Measurements from ENCODE around the gene ADGRD1. TPM values are rescaled to one million over a fixed set of nuclear protein-coding genes. Genes with fewer than 3 reads are reported as not detected.

Gene ADGRD1
- total RNA-seq, 8 experiments from 2014 or later = 0.67 to 25.2 (median 2.9) TPM

- Histone ChIP-seq H3K4me1 (replicated peaks in 1 of 2) (peaks cover 31 to 32% of the 10 kb centered on the region in 2 donors), H3K4me3 (no peak overlapping the region), H3K27ac (no peak overlapping the region)
- peak in 2 of 8 experiments; percentile 1 to 2 for ATAC-seq (replicated peaks in 6 of 8)
- WGBS, 10 experiments = 60 to 100% (median 80%) methylated on average over 1 to 9 of the region's 11 CpGs; no CpG with 5 or more reads in 3 of the 10 experiments
- in situ Hi-C loops (cut with MboI; ENCODE audit: low pct_unique_long_range_greater_than_20kb in 2 of 9, low sequenced_read_pairs in 9 of 9, unreplicated experiment in 9 of 9) = no loop called here
These were observed 95.3 kb downstream of the ADGRD1 start for GRCh38 chr12:131049002-131049401.

- no peak overlapping the region for H3K27ac ChIP-seq
These were observed 96.0 kb downstream of the ADGRD1 start for GRCh38 chr12:131049549-131050339.

GRCh38 chr12:131050463-131051154 lies 96.9 kb downstream of the ADGRD1 start:
- no peak overlapping the region for H3K27ac ChIP-seq
- ATAC-seq (replicated peaks in 6 of 8) = no peak
- H3K4me1 ChIP-seq (replicated peaks in 1 of 2) = peaks cover 31 to 32% of the 10 kb centered on the region in 2 donors
- no peak overlapping the region for H3K4me3 ChIP-seq
- WGBS, 10 experiments = 77 to 100% (median 96%) methylated on average over 1 to 9 of the region's 26 CpGs; no CpG with 5 or more reads in 2 of the 10 experiments
- in situ Hi-C loops (cut with MboI; ENCODE audit: low pct_unique_long_range_greater_than_20kb in 2 of 9, low sequenced_read_pairs in 9 of 9, unreplicated experiment in 9 of 9) = no loop called here

More at GRCh38 chr12:131049549-131050339, 96.0 kb downstream of the ADGRD1 start:
- Histone ChIP-seq H3K4me3 (no peak overlapping the region), H3K4me1 (replicated peaks in 1 of 2) (peaks cover 31 to 32% of the 10 kb centered on the region in 2 donors)
- in situ Hi-C loops (cut with MboI; ENCODE audit: low pct_unique_long_range_greater_than_20kb in 2 of 9, low sequenced_read_pairs in 9 of 9, unreplicated experiment in 9 of 9) = no loop called here
- ATAC-seq (replicated peaks in 6 of 8) = peak in 5 of 8 experiments; percentile 23 to 60 (median 46)
- WGBS, 10 experiments = 33 to 100% (median 82%) methylated on average over 1 to 3 of the region's 22 CpGs; no CpG with 5 or more reads in 3 of the 10 experiments

- ATAC-seq (replicated peaks in 6 of 8) = no peak
- 47 to 100% (median 80%) methylated on average over 1 to 4 of the region's 4 CpGs; no CpG with 5 or more reads in 5 of the 10 experiments for WGBS, 10 experiments
- Histone ChIP-seq H3K27ac (no peak overlapping the region), H3K4me1 (replicated peaks in 1 of 2) (peaks cover 31 to 32% of the 10 kb centered on the region in 2 donors), H3K4me3 (no peak overlapping the region)
- in situ Hi-C loops (cut with MboI; ENCODE audit: low pct_unique_long_range_greater_than_20kb in 2 of 9, low sequenced_read_pairs in 9 of 9, unreplicated experiment in 9 of 9) = no loop called here
These were observed 97.4 kb downstream of the ADGRD1 start for GRCh38 chr12:131051155-131051473.

DNA sequence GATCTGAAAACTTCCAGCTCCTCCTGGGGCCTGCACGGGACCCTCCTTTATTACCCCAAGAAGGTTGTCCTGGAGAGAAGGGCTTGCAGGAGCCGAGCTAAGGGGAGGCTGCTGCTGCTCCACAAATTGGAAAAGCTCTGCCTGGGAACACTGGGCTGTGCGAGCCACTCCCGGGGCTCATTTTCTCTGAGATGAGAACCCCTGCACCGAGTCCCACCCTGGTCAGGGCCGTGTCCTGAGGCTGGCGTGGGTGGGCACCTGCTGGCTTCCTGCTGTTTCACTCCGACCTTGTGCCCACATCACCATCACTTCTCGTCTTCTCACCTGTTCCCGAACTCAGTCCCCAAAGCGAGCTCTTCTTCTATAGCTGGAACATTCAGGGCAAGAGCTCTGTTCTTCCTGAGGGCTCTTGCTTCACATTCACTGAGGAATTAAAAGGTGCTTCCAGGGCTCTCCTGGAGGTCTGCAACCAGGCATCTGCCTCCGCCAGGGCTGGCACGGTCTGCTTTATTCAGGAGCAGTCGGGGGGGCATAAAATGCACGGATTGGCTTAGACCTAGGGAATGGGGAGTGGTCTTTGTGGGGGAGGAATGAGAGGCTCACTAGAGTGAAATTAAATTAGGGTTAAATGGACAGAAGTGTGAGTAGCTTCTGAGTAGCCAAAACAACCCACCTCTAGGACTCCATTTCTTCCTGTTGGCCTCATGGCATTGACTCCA lies 98.5 kb downstream of the ADGRD1 start:
- peaks cover 32 to 33% of the 10 kb centered on the region in 2 donors for H3K4me1 ChIP-seq (replicated peaks in 1 of 2)
- H3K27ac ChIP-seq = no peak overlapping the region
- 0 to 92% (median 78%) methylated on average over 1 to 12 of the region's 15 CpGs; no CpG with 5 or more reads in 1 of the 10 experiments for WGBS, 10 experiments
- in situ Hi-C loops (cut with MboI; ENCODE audit: low pct_unique_long_range_greater_than_20kb in 2 of 9, low sequenced_read_pairs in 9 of 9, unreplicated experiment in 9 of 9) = no loop called here
- H3K4me3 ChIP-seq = no peak overlapping the region
- ATAC-seq (replicated peaks in 6 of 8) = no peak

- Histone ChIP-seq H3K4me1 (replicated peaks in 1 of 2) (peaks cover 25 to 30% of the 10 kb centered on the region in 2 donors), H3K27ac (peak overlapping the region in 1 of 2 donors; percentile 41), H3K4me3 (no peak overlapping the region)
- in situ Hi-C loops (cut with MboI; ENCODE audit: low pct_unique_long_range_greater_than_20kb in 2 of 9, low sequenced_read_pairs in 9 of 9, unreplicated experiment in 9 of 9) = no loop called here
- peak in 5 of 8 experiments; percentile 25 to 54 (median 33) for ATAC-seq (replicated peaks in 6 of 8)
- WGBS, 10 experiments = 58 to 100% (median 87%) methylated on average over 1 to 5 of the region's 5 CpGs; no CpG with 5 or more reads in 5 of the 10 experiments
These were observed 99.2 kb downstream of the ADGRD1 start for GRCh38 chr12:131052929-131053328.

- ATAC-seq (replicated peaks in 6 of 8) = no peak
- no peak overlapping the region for H3K27ac ChIP-seq
These were observed 99.9 kb downstream of the ADGRD1 start for GRCh38 chr12:131053567-131053966.

DNA sequence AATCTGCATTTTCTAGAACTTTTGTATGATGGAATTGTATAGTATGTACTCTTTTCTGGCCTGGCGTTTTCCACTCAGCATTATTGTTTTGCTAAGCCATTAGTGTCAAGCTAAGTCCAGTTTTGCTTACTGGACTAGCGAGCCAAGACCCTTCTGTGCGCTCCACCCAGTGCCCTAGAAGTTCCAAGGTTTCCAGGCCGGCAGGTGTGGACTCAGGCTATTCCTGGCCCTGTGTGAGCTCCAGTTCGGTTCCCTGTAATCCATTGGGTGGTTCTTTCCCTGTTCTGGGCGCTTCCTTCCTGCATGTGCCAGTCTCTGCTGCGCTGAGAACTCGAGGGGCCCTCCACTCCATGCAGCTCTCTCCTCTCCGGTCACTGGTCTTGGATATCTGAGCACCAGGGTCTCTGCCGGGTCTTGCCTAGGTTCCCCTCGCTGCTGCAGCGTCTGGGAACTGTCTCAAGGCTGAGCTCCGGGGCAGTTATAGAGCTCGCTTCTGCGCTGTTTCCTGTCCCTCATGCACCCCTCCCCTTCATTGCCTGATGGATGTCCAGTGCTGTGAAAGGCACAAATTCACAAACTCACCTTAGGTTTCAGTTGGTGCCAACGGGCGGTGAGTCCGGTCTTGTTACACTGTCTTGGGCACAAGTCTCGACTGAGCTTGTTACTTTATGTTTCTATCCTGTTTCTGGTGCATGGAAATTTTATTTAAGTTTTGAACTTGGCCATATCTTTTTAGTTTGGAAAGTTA lies 100.8 kb downstream of the ADGRD1 start:
- Histone ChIP-seq H3K4me1 (replicated peaks in 1 of 2) (peaks cover 12 to 15% of the 10 kb centered on the region in 2 donors), H3K27ac (no peak overlapping the region), H3K4me3 (no peak overlapping the region)
- WGBS, 10 experiments = 60 to 95% (median 83%) methylated on average over 2 to 11 of the region's 19 CpGs
- no peak for ATAC-seq (replicated peaks in 6 of 8)
- in situ Hi-C loops (cut with MboI; ENCODE audit: low pct_unique_long_range_greater_than_20kb in 2 of 9, low sequenced_read_pairs in 9 of 9, unreplicated experiment in 9 of 9) = no loop called here

More at GRCh38 chr12:131053567-131053966, 99.9 kb downstream of the ADGRD1 start:
- peaks cover 19 to 24% of the 10 kb centered on the region in 2 donors for H3K4me1 ChIP-seq (replicated peaks in 1 of 2)
- H3K4me3 ChIP-seq = no peak overlapping the region
- WGBS, 10 experiments = 40 to 87% (median 80%) methylated on average over 1 to 5 of the region's 6 CpGs; no CpG with 5 or more reads in 2 of the 10 experiments
- in situ Hi-C loops (cut with MboI; ENCODE audit: low pct_unique_long_range_greater_than_20kb in 2 of 9, low sequenced_read_pairs in 9 of 9, unreplicated experiment in 9 of 9) = no loop called here

GRCh38 chr12:131055093-131055465 lies 101.4 kb downstream of the ADGRD1 start:
- in situ Hi-C loops (cut with MboI; ENCODE audit: low pct_unique_long_range_greater_than_20kb in 2 of 9, low sequenced_read_pairs in 9 of 9, unreplicated experiment in 9 of 9) = no loop called here
- Histone ChIP-seq H3K4me3 (no peak overlapping the region), H3K4me1 (replicated peaks in 1 of 2) (peaks cover 8 to 14% of the 10 kb centered on the region in 2 donors), H3K27ac (no peak overlapping the region)
- 48 to 89% (median 79%) methylated on average over 4 to 8 of the region's 9 CpGs; no CpG with 5 or more reads in 1 of the 10 experiments for WGBS, 10 experiments
- ATAC-seq (replicated peaks in 6 of 8) = no peak

DNA sequence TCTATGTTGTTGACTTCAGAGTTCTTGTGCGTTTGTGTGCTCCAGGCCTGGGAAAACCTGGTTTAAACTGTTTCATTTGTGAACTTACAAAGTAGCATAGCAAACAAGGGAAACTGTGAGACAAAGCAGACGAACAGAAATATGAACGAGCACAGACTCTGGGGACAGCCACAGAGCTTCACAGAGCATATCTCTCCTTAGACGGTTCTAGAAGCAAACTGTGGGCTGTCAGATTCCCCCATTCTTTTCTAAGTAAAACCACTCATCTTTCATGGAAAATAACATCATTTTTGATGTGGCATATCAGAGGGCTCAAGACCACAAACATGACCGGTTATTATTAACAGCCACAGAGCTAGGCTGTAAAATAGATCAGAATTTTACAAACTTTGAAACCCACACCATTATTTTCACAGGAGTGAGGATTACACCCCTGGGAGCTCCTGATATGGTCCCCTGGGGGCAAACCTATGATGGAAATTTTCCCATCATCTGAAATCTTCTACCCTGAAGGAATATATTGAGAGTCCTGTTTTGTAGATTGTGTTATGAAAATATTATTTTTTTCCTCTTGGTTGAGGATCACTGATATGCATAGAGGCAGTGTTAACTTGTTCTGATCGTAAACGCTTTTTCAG lies 102.0 kb downstream of the ADGRD1 start:
- H3K4me3 ChIP-seq = no peak overlapping the region
- ATAC-seq (replicated peaks in 6 of 8) = no peak
- H3K4me1 ChIP-seq (replicated peaks in 1 of 2) = peaks cover 8 to 14% of the 10 kb centered on the region in 2 donors
- in situ Hi-C loops (cut with MboI; ENCODE audit: low pct_unique_long_range_greater_than_20kb in 2 of 9, low sequenced_read_pairs in 9 of 9, unreplicated experiment in 9 of 9) = no loop called here
- no peak overlapping the region for H3K27ac ChIP-seq
- 36 to 100% (median 81%) methylated on average over 1 to 7 of the region's 7 CpGs; no CpG with 5 or more reads in 1 of the 10 experiments for WGBS, 10 experiments

GRCh38 chr12:131056626-131057025 lies 102.9 kb downstream of the ADGRD1 start:
- ATAC-seq (replicated peaks in 6 of 8) = no peak
- 59 to 97% (median 83%) methylated on average over 1 to 9 of the region's 10 CpGs; no CpG with 5 or more reads in 3 of the 10 experiments for WGBS, 10 experiments
- in situ Hi-C loops (cut with MboI; ENCODE audit: low pct_unique_long_range_greater_than_20kb in 2 of 9, low sequenced_read_pairs in 9 of 9, unreplicated experiment in 9 of 9) = no loop called here
- H3K4me3 ChIP-seq = no peak overlapping the region
- peaks cover 11 to 14% of the 10 kb centered on the region in 2 donors for H3K4me1 ChIP-seq (replicated peaks in 1 of 2)
- no peak overlapping the region for H3K27ac ChIP-seq

GRCh38 chr12:131057211-131057721 lies 103.6 kb downstream of the ADGRD1 start:
- peaks cover 11 to 14% of the 10 kb centered on the region in 2 donors for H3K4me1 ChIP-seq (replicated peaks in 1 of 2)
- in situ Hi-C loops (cut with MboI; ENCODE audit: low pct_unique_long_range_greater_than_20kb in 2 of 9, low sequenced_read_pairs in 9 of 9, unreplicated experiment in 9 of 9) = no loop called here
- H3K27ac ChIP-seq = no peak overlapping the region
- no peak for ATAC-seq (replicated peaks in 6 of 8)
- no peak overlapping the region for H3K4me3 ChIP-seq
- WGBS, 10 experiments = 40 to 94% (median 82%) methylated on average over 1 to 15 of the region's 25 CpGs
